OCI-LY7 (cell line): ENCODE results near the gene ANKRD16. TPM values are rescaled to one million over a fixed set of nuclear protein-coding genes. Genes with fewer than 3 reads are reported as not detected.

ENCODE experiments used
- BruUV-seq: library from RNA; stranded (reverse); fragments of 400-500 nt; replicated peaks from 2 replicates; lab custom pipeline; 2021; lab: Mats Ljungman, UMichigan
- CTCF ChIA-PET: fragments of 300-600 bp; sonication (Branson Sonifier 250); formaldehyde crosslinking; loops from one replicate; lab custom pipeline; 2022; ENCODE audit warnings: antibody characterized with exemption; ENCODE audit not compliant: unreplicated experiment; lab: Charles Lee
- POLR2A ChIA-PET: fragments of 300-600 bp; sonication (Branson Sonifier 250); formaldehyde crosslinking; loops from one replicate; lab custom pipeline; 2022; ENCODE audit warnings: antibody characterized with exemption; lab: Charles Lee
- DNase-seq: peaks from one replicate; pipeline ENCODE4 v3.0.0-alpha.2; 2015; ENCODE audit warnings: low spot score
- H2AFZ ChIP-seq: fragments of 200-600 bp; sonication (generic), shearing (Covaris generic); 2 replicates; pipeline ENCODE4 v1.6.1; 2014; ENCODE audit warnings: mild to moderate bottlenecking, antibody characterized with exemption, low read length, moderate library complexity
- H3K27ac ChIP-seq: fragments of 200-600 bp; sonication (generic); 2 replicates; pipeline ENCODE4 v1.5.1; 2014; ENCODE audit warnings: mixed run types, low read depth, mild to moderate bottlenecking, moderate library complexity, low read length, inconsistent platforms; ENCODE audit not compliant: poor library complexity, severe bottlenecking
- H3K36me3 ChIP-seq: fragments of 200-600 bp; sonication (generic); 2 replicates; pipeline ENCODE4 v1.6.1; 2014; ENCODE audit warnings: mild to moderate bottlenecking, antibody characterized with exemption, low read length, moderate library complexity, mixed read lengths; ENCODE audit not compliant: insufficient read depth
- H3K4me1 ChIP-seq: fragments of 200-600 bp; sonication (generic); 2 replicates; pipeline ENCODE4 v1.5.1; 2014; ENCODE audit warnings: mild to moderate bottlenecking, low read length; ENCODE audit not compliant: insufficient read depth, poor library complexity, severe bottlenecking
- H3K4me2 ChIP-seq: fragments of 200-600 bp; sonication (generic); 2 replicates; pipeline ENCODE4 v1.6.1; 2014; ENCODE audit warnings: mild to moderate bottlenecking, low read length
- H3K4me3 ChIP-seq: fragments of 200-600 bp; sonication (generic); 2 replicates; pipeline ENCODE4 v1.5.1; 2014; ENCODE audit warnings: mild to moderate bottlenecking, low read depth, low read length; ENCODE audit not compliant: poor library complexity, severe bottlenecking
- H3K79me2 ChIP-seq: fragments of 200-600 bp; sonication (generic); 2 replicates; pipeline ENCODE4 v1.6.1; 2016; ENCODE audit warnings: low read depth, mild to moderate bottlenecking, low read length, moderate library complexity, mixed read lengths; ENCODE audit not compliant: insufficient read depth
- H3K9me2 ChIP-seq: fragments of 200-600 bp; sonication (generic); 2 replicates; pipeline ENCODE4 v1.6.1; 2016; ENCODE audit warnings: mild to moderate bottlenecking, low read length, mixed read lengths; ENCODE audit not compliant: insufficient read depth
- H3K9me3 ChIP-seq: fragments of 200-600 bp; sonication (generic); 2 replicates; pipeline ENCODE4 v1.6.1; 2014; ENCODE audit warnings: mild to moderate bottlenecking, mixed run types, low read length, mixed read lengths
- H4K20me1 ChIP-seq: fragments of 200-600 bp; sonication (generic); 2 replicates; pipeline ENCODE4 v1.6.1; 2014; ENCODE audit warnings: mild to moderate bottlenecking, antibody characterized with exemption, low read length, moderate library complexity, mixed read lengths; ENCODE audit not compliant: insufficient read depth
- CTCF ChIP-seq: fragments of 200-600 bp; sonication (generic); conservative IDR thresholded peaks from 2 replicates; pipeline ENCODE4 v1.5.1; 2014; ENCODE audit warnings: mild to moderate bottlenecking, antibody characterized with exemption, low read length, moderate library complexity, mixed read lengths
- EZH2phosphoT487 ChIP-seq: fragments of 200-600 bp; sonication (generic); IDR thresholded peaks from 2 replicates; pipeline ENCODE4 v1.6.1; 2018; ENCODE audit warnings: low read depth, borderline replicate concordance, mild to moderate bottlenecking, mixed run types, antibody characterized with exemption, low read length, moderate library complexity, mixed read lengths
- intact Hi-C: fragments of 100-400 bp; cut with micrococcal nuclease; formaldehyde crosslinking; loops from one replicate; pipeline ENCODE4 v1.10.0; 2022; ENCODE audit not compliant: unreplicated experiment
- total RNA-seq, 2 experiments: library from RNA; depleted of rRNA in 1 of 2; stranded (reverse); fragments of >200 nt in 1 of 2; shearing (Covaris generic) in 1 of 2; gene quantifications; 2 replicates each; pipeline ENCODE4 v1.2.3, GENCODE V29; 2014 to 2022

ANKRD16 gene
- total RNA-seq, 2 experiments from 2014 or later: 7.9 to 12.0 TPM

GRCh38 chr10:5831446-5831782 lies 58.3 kb downstream of the ANKRD16 start:
- H3K79me2 ChIP-seq: no peaks in the 10 kb centered on the region
- no peak overlapping the region for H2AFZ ChIP-seq
- no TSS peak for BruUV-seq
- H3K9me2 ChIP-seq: no peaks in the 10 kb centered on the region
- H3K36me3 ChIP-seq: no peaks in the 10 kb centered on the region
- no peak overlapping the region for H3K4me3 ChIP-seq
- DNase-seq: no peak
- no peak for TF ChIP-seq CTCF
- no peak for TF ChIP-seq EZH2phosphoT487
- no peaks in the 10 kb centered on the region for H4K20me1 ChIP-seq
- H3K4me2 ChIP-seq: no peak overlapping the region
- ChIA-PET CTCF (no interaction called here), POLR2A (interaction anchor here (0.7 to 1.8 kb wide), 3 partner anchors 12 to 16 kb away, joined by 3 to 5 read pairs (median 4); no protein-coding TSS in a partner anchor)
- no peaks in the 10 kb centered on the region for H3K4me1 ChIP-seq
- no peaks in the 10 kb centered on the region for H3K9me3 ChIP-seq
- intact Hi-C loops: no loop called here
- H3K27ac ChIP-seq: no peak overlapping the region

DNA sequence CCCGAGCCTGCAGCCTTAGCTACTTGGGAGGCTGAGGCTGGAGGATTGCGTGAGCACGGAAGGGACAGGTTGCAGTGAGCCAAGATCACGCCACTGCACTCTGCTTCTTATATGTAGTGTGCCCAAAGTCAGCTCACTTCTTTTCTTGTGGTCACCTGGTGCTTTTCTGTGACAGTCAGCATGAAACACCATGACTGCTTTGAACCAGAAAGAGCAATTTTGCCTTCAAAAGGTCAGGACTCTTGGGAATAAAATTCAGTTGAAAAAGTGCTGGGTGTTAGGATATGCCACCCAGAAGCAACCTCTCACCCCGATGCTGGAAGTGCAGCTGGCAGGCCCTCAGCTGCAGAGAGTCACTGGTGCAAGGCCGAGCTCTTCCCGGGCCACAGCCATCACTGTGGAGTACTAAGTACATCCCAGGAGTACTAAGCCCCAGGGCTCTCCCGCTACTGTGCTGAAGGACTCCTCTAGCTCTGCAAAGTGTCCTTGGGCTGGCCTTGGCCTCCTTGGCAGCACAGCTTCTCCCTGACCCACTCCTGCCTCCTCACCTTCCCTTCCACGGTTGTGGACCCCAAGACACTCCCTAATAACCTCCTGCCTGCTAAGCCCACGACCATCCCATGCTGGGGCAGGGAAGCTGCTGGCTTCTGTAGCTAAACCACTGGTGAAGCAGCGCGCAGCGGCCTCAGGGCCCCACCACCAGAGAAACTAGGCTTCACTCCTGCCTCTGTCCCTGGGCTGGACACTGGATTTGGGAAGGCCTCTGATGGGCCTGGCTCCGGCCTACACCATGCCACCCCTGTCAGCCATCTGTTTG lies 58.9 kb downstream of the ANKRD16 start:
- H3K4me1 ChIP-seq: no peaks in the 10 kb centered on the region
- no peak for TF ChIP-seq CTCF
- no peak overlapping the region for H3K4me2 ChIP-seq
- no peak overlapping the region for H2AFZ ChIP-seq
- H4K20me1 ChIP-seq: no peaks in the 10 kb centered on the region
- no peaks in the 10 kb centered on the region for H3K9me2 ChIP-seq
- H3K4me3 ChIP-seq: no peak overlapping the region
- intact Hi-C loops: no loop called here
- POLR2A ChIA-PET: interaction anchor here (0.6 to 1.8 kb wide), 4 partner anchors 10 to 16 kb away, joined by 3 to 5 read pairs (median 4); no protein-coding TSS in a partner anchor
- H3K79me2 ChIP-seq: no peaks in the 10 kb centered on the region
- no peaks in the 10 kb centered on the region for H3K36me3 ChIP-seq
- BruUV-seq: no TSS peak
- CTCF ChIA-PET: no interaction called here
- DNase-seq: no peak
- H3K9me3 ChIP-seq: no peaks in the 10 kb centered on the region
- H3K27ac ChIP-seq: no peak overlapping the region

- intact Hi-C loops: no loop called here
- Histone ChIP-seq H3K79me2 (no peaks in the 10 kb centered on the region), H4K20me1 (no peaks in the 10 kb centered on the region), H3K9me3 (no peaks in the 10 kb centered on the region), H3K27ac (no peak overlapping the region), H3K4me2 (no peak overlapping the region), H3K36me3 (no peaks in the 10 kb centered on the region), H3K9me2 (no peaks in the 10 kb centered on the region), H3K4me3 (no peak overlapping the region), H2AFZ (no peak overlapping the region), H3K4me1 (no peaks in the 10 kb centered on the region)
- TF ChIP-seq EZH2phosphoT487: no peak
- no peak for TF ChIP-seq CTCF
- BruUV-seq: no TSS peak
- ChIA-PET CTCF (no interaction called here), POLR2A (interaction anchor here (0.6 to 1.6 kb wide), 4 partner anchors 10 to 40 kb away, joined by 4 to 7 read pairs (median 6); no protein-coding TSS in a partner anchor)
- no peak for DNase-seq
Measured at GRCh38 chr10:5829267-5829666, 60.4 kb downstream of the ANKRD16 start.
